ENCODE measurements around the gene MXD3.

Gene MXD3

GRCh38 chr5:177355162-177355867 is 43.6 kb upstream of the MXD3 start:
- H3K4me1 ChIP-seq (ENCODE audit: control insufficient read depth in 5 of 5, insufficient read depth in 5 of 5, low read length in 5 of 5) = peaks cover 5 to 48% (median 33%) of the 10 kb centered on the region in 5 donors

GRCh38 chr5:177354711-177355110 is 43.0 kb upstream of the MXD3 start:
- no peak overlapping the region for H3K9ac ChIP-seq (ENCODE audit: low read length in 5 of 5)
- H3K4me1 ChIP-seq (ENCODE audit: control insufficient read depth in 5 of 5, insufficient read depth in 5 of 5, low read length in 5 of 5) = peaks cover 5 to 54% (median 38%) of the 10 kb centered on the region in 5 donors
- peaks cover 0 to 3% (median 0%) of the 10 kb centered on the region in 5 donors for H3K9me3 ChIP-seq (ENCODE audit: control insufficient read depth in 5 of 5, low read length in 5 of 5)
- H3K27me3 ChIP-seq (ENCODE audit: control insufficient read depth in 5 of 5, insufficient read depth in 4 of 5, low read length in 5 of 5) = peaks cover 0 to 11% (median 9%) of the 10 kb centered on the region in 5 donors
- H3K36me3 ChIP-seq (ENCODE audit: control insufficient read depth in 5 of 5, insufficient read depth in 5 of 5, low read length in 5 of 5) = peaks cover 0 to 5% (median 0%) of the 10 kb centered on the region in 5 donors
- no peak overlapping the region for H3K4me3 ChIP-seq (ENCODE audit: low read depth in 1 of 5, low read length in 5 of 5)
- no peak overlapping the region for H3K27ac ChIP-seq (ENCODE audit: low read depth, low read length)

More at GRCh38 chr5:177355162-177355867, 43.6 kb upstream of the MXD3 start:
- Histone ChIP-seq H3K27me3 (ENCODE audit: control insufficient read depth in 5 of 5, insufficient read depth in 4 of 5, low read length in 5 of 5) (peaks cover 0 to 12% (median 9%) of the 10 kb centered on the region in 5 donors), H3K9me3 (ENCODE audit: control insufficient read depth in 5 of 5, low read length in 5 of 5) (peaks cover 0 to 3% (median 0%) of the 10 kb centered on the region in 5 donors), H3K27ac (ENCODE audit: low read depth, low read length) (no peak overlapping the region), H3K9ac (ENCODE audit: low read length in 5 of 5) (no peak overlapping the region), H3K36me3 (ENCODE audit: control insufficient read depth in 5 of 5, insufficient read depth in 5 of 5, low read length in 5 of 5) (no peaks in the 10 kb centered on the region), H3K4me3 (ENCODE audit: low read depth in 1 of 5, low read length in 5 of 5) (no peak overlapping the region)

- Histone ChIP-seq H3K4me3 (ENCODE audit: low read depth in 1 of 5, low read length in 5 of 5) (no peak overlapping the region), H3K4me1 (ENCODE audit: control insufficient read depth in 5 of 5, insufficient read depth in 5 of 5, low read length in 5 of 5) (peaks cover 7 to 58% (median 41%) of the 10 kb centered on the region in 5 donors), H3K27ac (ENCODE audit: low read depth, low read length) (no peak overlapping the region), H3K27me3 (ENCODE audit: control insufficient read depth in 5 of 5, insufficient read depth in 4 of 5, low read length in 5 of 5) (peaks cover 0 to 11% (median 6%) of the 10 kb centered on the region in 5 donors), H3K9ac (ENCODE audit: low read length in 5 of 5) (no peak overlapping the region), H3K36me3 (ENCODE audit: control insufficient read depth in 5 of 5, insufficient read depth in 5 of 5, low read length in 5 of 5) (peaks cover 0 to 7% (median under 1%) of the 10 kb centered on the region in 5 donors), H3K9me3 (ENCODE audit: control insufficient read depth in 5 of 5, low read length in 5 of 5) (peaks cover 0 to 3% (median 0%) of the 10 kb centered on the region in 5 donors)
Measured at GRCh38 chr5:177354256-177354655, 42.6 kb upstream of the MXD3 start.

- Histone ChIP-seq H3K9me3 (ENCODE audit: control insufficient read depth in 5 of 5, low read length in 5 of 5) (peaks cover 0 to 3% (median 0%) of the 10 kb centered on the region in 5 donors), H3K4me3 (ENCODE audit: low read depth in 1 of 5, low read length in 5 of 5) (no peak overlapping the region), H3K4me1 (ENCODE audit: control insufficient read depth in 5 of 5, insufficient read depth in 5 of 5, low read length in 5 of 5) (peaks cover 10 to 52% (median 40%) of the 10 kb centered on the region in 5 donors), H3K9ac (ENCODE audit: low read length in 5 of 5) (no peak overlapping the region), H3K36me3 (ENCODE audit: control insufficient read depth in 5 of 5, insufficient read depth in 5 of 5, low read length in 5 of 5) (peaks cover 0 to 10% (median 2%) of the 10 kb centered on the region in 5 donors), H3K27ac (ENCODE audit: low read depth, low read length) (no peak overlapping the region), H3K27me3 (ENCODE audit: control insufficient read depth in 5 of 5, insufficient read depth in 4 of 5, low read length in 5 of 5) (peaks cover 0 to 6% (median under 1%) of the 10 kb centered on the region in 5 donors)
Measured at GRCh38 chr5:177353093-177353492, 41.4 kb upstream of the MXD3 start.

GRCh38 chr5:177351392-177352329 is 40.0 kb upstream of the MXD3 start, which contains the start of gene LMAN2:
TSS of gene LMAN2 (minus strand) at chr5:177351668. CDS start at chr5:177351647, 21 bp downstream.
- peaks cover 0 to 17% (median 10%) of the 10 kb centered on the region in 5 donors for H3K36me3 ChIP-seq (ENCODE audit: control insufficient read depth in 5 of 5, insufficient read depth in 5 of 5, low read length in 5 of 5)
- peaks cover 0 to 3% (median 0%) of the 10 kb centered on the region in 5 donors for H3K9me3 ChIP-seq (ENCODE audit: control insufficient read depth in 5 of 5, low read length in 5 of 5)
- H3K4me1 ChIP-seq (ENCODE audit: control insufficient read depth in 5 of 5, insufficient read depth in 5 of 5, low read length in 5 of 5) = peaks cover 12 to 37% (median 30%) of the 10 kb centered on the region in 5 donors
- H3K4me3 ChIP-seq (ENCODE audit: low read depth in 1 of 5, low read length in 5 of 5) = peak within 1 kb of the TSS; percentile 88 to 100 (median 100)
- peak within 1 kb of the TSS; percentile 92 for H3K27ac ChIP-seq (ENCODE audit: low read depth, low read length)
- peak within 1 kb of the TSS; percentile 95 to 100 (median 99) for H3K9ac ChIP-seq (ENCODE audit: low read length in 5 of 5)
- no peaks in the 10 kb centered on the region for H3K27me3 ChIP-seq (ENCODE audit: control insufficient read depth in 5 of 5, insufficient read depth in 4 of 5, low read length in 5 of 5)

- Histone ChIP-seq H3K4me3 (ENCODE audit: low read depth in 1 of 5, low read length in 5 of 5) (peak overlapping the region; percentile 88 to 100 (median 100)), H3K4me1 (ENCODE audit: control insufficient read depth in 5 of 5, insufficient read depth in 5 of 5, low read length in 5 of 5) (peaks cover 12 to 34% (median 30%) of the 10 kb centered on the region in 5 donors), H3K27ac (ENCODE audit: low read depth, low read length) (peak overlapping the region; percentile 92), H3K9me3 (ENCODE audit: control insufficient read depth in 5 of 5, low read length in 5 of 5) (peaks cover 0 to 3% (median 0%) of the 10 kb centered on the region in 5 donors), H3K36me3 (ENCODE audit: control insufficient read depth in 5 of 5, insufficient read depth in 5 of 5, low read length in 5 of 5) (peaks cover 4 to 20% (median 10%) of the 10 kb centered on the region in 5 donors), H3K9ac (ENCODE audit: low read length in 5 of 5) (peak overlapping the region; percentile 95 to 100 (median 99)), H3K27me3 (ENCODE audit: control insufficient read depth in 5 of 5, insufficient read depth in 4 of 5, low read length in 5 of 5) (no peaks in the 10 kb centered on the region)
Measured at GRCh38 chr5:177350776-177351391, 39.2 kb upstream of the MXD3 start.

- Histone ChIP-seq H3K4me1 (ENCODE audit: control insufficient read depth in 5 of 5, insufficient read depth in 5 of 5, low read length in 5 of 5) (peaks cover 12 to 31% (median 30%) of the 10 kb centered on the region in 5 donors), H3K9me3 (ENCODE audit: control insufficient read depth in 5 of 5, low read length in 5 of 5) (no peaks in the 10 kb centered on the region), H3K27me3 (ENCODE audit: control insufficient read depth in 5 of 5, insufficient read depth in 4 of 5, low read length in 5 of 5) (no peaks in the 10 kb centered on the region), H3K4me3 (ENCODE audit: low read depth in 1 of 5, low read length in 5 of 5) (peak overlapping the region in 4 of 5 donors; percentile 51 to 100 (median 94)), H3K9ac (ENCODE audit: low read length in 5 of 5) (peak overlapping the region in 2 of 5 donors; percentile 99 to 100), H3K27ac (ENCODE audit: low read depth, low read length) (no peak overlapping the region), H3K36me3 (ENCODE audit: control insufficient read depth in 5 of 5, insufficient read depth in 5 of 5, low read length in 5 of 5) (peaks cover 4 to 25% (median 10%) of the 10 kb centered on the region in 5 donors)
Measured at GRCh38 chr5:177349762-177350161, 38.1 kb upstream of the MXD3 start.

GRCh38 chr5:177349362-177349647 is 37.6 kb upstream of the MXD3 start:
- H3K27me3 ChIP-seq (ENCODE audit: control insufficient read depth in 5 of 5, insufficient read depth in 4 of 5, low read length in 5 of 5) = no peaks in the 10 kb centered on the region
- no peak overlapping the region for H3K27ac ChIP-seq (ENCODE audit: low read depth, low read length)
- no peak overlapping the region for H3K9ac ChIP-seq (ENCODE audit: low read length in 5 of 5)
- H3K9me3 ChIP-seq (ENCODE audit: control insufficient read depth in 5 of 5, low read length in 5 of 5) = no peaks in the 10 kb centered on the region
- H3K36me3 ChIP-seq (ENCODE audit: control insufficient read depth in 5 of 5, insufficient read depth in 5 of 5, low read length in 5 of 5) = peaks cover 4 to 25% (median 10%) of the 10 kb centered on the region in 5 donors
- no peak overlapping the region for H3K4me3 ChIP-seq (ENCODE audit: low read depth in 1 of 5, low read length in 5 of 5)
- H3K4me1 ChIP-seq (ENCODE audit: control insufficient read depth in 5 of 5, insufficient read depth in 5 of 5, low read length in 5 of 5) = peaks cover 12 to 31% (median 30%) of the 10 kb centered on the region in 5 donors

- H3K9ac ChIP-seq (ENCODE audit: low read length in 5 of 5) = no peak overlapping the region
- no peaks in the 10 kb centered on the region for H3K9me3 ChIP-seq (ENCODE audit: control insufficient read depth in 5 of 5, low read length in 5 of 5)
- H3K36me3 ChIP-seq (ENCODE audit: control insufficient read depth in 5 of 5, insufficient read depth in 5 of 5, low read length in 5 of 5) = peaks cover 4 to 31% (median 13%) of the 10 kb centered on the region in 5 donors
- no peaks in the 10 kb centered on the region for H3K27me3 ChIP-seq (ENCODE audit: control insufficient read depth in 5 of 5, insufficient read depth in 4 of 5, low read length in 5 of 5)
- H3K27ac ChIP-seq (ENCODE audit: low read depth, low read length) = no peak overlapping the region
- H3K4me1 ChIP-seq (ENCODE audit: control insufficient read depth in 5 of 5, insufficient read depth in 5 of 5, low read length in 5 of 5) = peaks cover 12 to 31% (median 30%) of the 10 kb centered on the region in 5 donors
- H3K4me3 ChIP-seq (ENCODE audit: low read depth in 1 of 5, low read length in 5 of 5) = no peak overlapping the region
Measured at GRCh38 chr5:177347699-177348098, 36.0 kb upstream of the MXD3 start.
